HuH-7.5 (cell line): ENCODE measurements around the gene HOXB2.

Experiments
- DNase-seq: peaks from one replicate; pipeline ENCODE4 v3.0.0; 2011; ENCODE audit warnings: low spot score

Gene HOXB2

DNA sequence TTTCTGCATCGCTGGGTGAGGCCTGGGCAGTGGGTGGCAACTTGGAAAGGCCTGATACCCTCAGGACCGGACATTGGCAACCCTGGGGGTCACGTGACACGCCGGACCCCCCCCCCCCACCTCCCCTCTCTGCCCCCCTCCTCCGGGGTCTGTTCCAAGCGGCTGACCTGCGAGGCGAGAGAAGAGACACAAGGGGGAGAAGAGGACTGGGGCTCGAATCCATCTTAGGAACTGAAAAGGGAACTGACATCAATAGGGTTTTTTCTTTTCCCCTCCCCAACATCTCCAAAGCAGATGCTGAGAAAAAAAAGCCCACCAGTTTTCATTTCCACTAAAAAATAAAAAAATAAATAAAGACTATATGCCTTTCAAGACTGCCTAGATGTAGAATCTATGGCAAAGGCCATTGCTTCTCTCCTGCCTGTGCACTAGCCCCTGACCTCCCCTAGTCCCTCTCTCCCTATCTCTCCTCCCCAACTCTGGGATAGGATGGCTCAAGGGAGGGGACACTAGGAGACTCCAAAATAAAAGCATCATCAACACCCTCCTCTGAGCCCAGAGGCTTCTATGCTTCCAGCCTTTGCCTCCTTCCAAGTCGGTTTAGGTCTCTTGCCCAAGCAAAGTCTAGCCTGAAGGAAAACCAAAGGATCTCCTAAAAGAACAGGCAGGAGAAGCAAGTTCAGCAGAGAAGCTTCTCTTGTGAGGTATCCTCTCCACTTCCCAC is 7.7 kb upstream of the HOXB2 start:
- DNase-seq, result no peak

GRCh38 chr17:48551596-48552465 is 6.9 kb upstream of the HOXB2 start:
- DNase-seq, result no peak

DNA sequence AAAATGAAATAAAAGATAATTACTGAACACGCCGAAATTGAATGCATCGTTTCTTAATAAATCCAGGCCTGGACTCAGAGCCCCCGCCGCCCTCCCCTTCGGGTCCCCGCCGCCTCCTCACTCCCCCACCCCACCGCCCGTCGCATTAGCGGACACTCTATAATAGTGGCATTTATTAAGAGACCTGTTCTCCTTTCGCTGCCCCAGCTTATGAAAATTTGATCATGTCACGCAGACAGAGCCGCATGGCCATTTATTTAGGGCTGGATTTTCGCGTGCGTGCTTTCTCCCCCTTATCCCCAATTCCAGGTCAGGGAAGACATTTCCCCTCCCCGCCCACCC is 6.3 kb upstream of the HOXB2 start:
- DNase-seq, result no peak

GRCh38 chr17:48550502-48551213 is 5.7 kb upstream of the HOXB2 start:
- no peak for DNase-seq

DNA sequence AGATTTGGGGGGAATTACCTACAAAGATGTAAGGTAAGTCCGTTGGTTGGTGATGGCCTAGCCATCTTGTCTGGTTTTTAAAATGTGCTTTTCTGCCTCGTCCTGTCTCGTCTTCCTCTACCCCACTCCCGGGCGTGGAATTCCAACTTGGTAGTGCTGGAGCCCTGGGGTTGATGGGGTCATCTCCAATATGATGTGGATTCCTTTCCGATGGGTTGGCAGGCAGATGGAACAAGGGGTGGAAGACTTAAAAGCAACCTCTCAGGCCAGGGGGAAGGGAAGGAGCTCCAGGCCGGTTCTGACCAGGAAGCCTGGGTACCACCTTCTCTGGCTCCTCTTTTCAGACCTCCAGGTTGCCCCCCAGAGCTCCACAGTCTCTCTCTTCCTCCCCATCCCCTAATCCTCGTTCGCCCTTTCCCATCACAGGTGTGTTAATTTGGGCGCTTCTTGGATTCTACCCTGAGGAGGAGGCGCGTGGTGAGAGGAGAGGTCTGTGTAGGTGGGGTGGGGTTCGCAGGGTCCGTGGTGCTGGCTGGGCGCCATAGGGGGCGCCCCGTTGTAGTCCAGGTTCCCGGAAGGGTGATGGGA is 5.1 kb upstream of the HOXB2 start:
- no peak for DNase-seq

GRCh38 chr17:48549281-48549630 is 4.3 kb upstream of the HOXB2 start:
- DNase-seq, result no peak

GRCh38 chr17:48548523-48549280 is 3.8 kb upstream of the HOXB2 start:
- no peak for DNase-seq

- DNase-seq, result no peak
Observed at GRCh38 chr17:48547808-48548522, 3.1 kb upstream of the HOXB2 start.

GRCh38 chr17:48546924-48547807 is 2.3 kb upstream of the HOXB2 start:
- DNase-seq, result no peak

DNA sequence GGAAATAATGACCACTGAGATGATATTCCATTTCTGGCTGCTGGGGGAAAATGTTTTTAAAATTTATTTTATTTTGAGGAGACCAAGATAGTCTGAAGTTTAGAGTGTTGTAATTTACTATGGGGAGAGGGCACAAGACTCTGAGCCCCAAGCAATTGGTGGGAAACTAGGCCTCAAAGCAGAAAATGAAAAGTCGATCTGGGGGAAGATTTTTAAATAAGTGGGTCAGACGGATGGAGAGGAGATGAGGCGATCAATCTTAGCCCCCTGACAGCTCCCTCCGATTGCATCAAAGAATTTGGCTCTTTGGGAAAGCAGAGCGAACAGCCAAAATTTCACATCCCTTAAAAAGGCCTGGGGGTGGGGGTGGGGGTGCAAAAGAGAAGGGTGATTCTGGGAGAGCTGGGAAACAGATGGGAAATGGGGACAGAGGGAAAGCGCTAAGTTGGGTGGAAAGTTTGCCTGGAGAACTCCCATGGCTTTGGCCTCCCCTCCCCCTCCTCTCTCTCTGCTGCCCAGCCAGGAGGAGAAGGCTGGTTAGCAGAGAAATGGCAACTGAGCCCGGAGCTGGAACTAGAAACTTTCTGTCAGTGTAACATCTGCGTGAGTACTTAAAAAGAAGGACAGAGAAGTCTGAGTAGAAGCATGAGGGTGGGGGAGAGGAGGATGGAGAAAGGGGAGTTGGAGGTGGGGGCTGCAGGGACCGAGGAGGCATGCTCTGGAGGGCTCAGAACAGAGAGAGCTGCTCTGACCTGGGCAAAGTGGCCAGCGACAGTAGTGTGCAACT is 1.4 kb upstream of the HOXB2 start:
- DNase-seq, result no peak

- no peak for DNase-seq
Observed at GRCh38 chr17:48545539-48545938, 630 bp upstream of the HOXB2 start.

- no peak for DNase-seq
Observed at GRCh38 chr17:48544349-48545021, 424 bp downstream of the HOXB2 start.

GRCh38 chr17:48543854-48544348 is 1.0 kb downstream of the HOXB2 start:
- DNase-seq, result no peak

GRCh38 chr17:48543107-48543853 is 1.6 kb downstream of the HOXB2 start:
- DNase-seq, result no peak

GRCh38 chr17:48542698-48543106 is 2.2 kb downstream of the HOXB2 start:
- no peak for DNase-seq

- no peak for DNase-seq
Observed at GRCh38 chr17:48542114-48542656, 2.7 kb downstream of the HOXB2 start.

GRCh38 chr17:48541577-48542113 is 3.3 kb downstream of the HOXB2 start:
- no peak for DNase-seq
